HepG2 (cell line): Measurements from ENCODE around the gene CLEC3B. TPM values are rescaled to one million over a fixed set of nuclear protein-coding genes. Genes with fewer than 3 reads are reported as not detected.

Experiments used
- ATAC-seq: fragments of 200-7000 bp; cut with Tn5 transposase; 3 replicates; pipeline ENCODE4 v1.9.1; 2020; ENCODE audit warnings: mild to moderate bottlenecking, moderate library complexity
- BruUV-seq: library from RNA; stranded (reverse); fragments of 400-500 nt; replicated peaks from 2 replicates; lab custom pipeline; 2021; lab: Mats Ljungman, UMichigan
- CTCF ChIA-PET: fragments of 300-600 bp; formaldehyde crosslinking; extraction: SDS; loops from one replicate; lab custom pipeline; 2021; ENCODE audit warnings: low total read pairs, inconsistent platforms, low intra/inter-chr PET ratio; lab: Yijun Ruan, JAX
- POLR2A ChIA-PET: fragments of 350-600 bp; sonication (Branson Sonifier 250); formaldehyde crosslinking; loops from one replicate; lab custom pipeline; 2020; ENCODE audit warnings: antibody characterized with exemption, inconsistent platforms; lab: Yijun Ruan, JAX
- DNase-seq: peaks from one replicate; pipeline ENCODE4 v3.0.0-alpha.2; 2015; ENCODE audit warnings: low spot score
- FAIRE-seq: peaks from 3 replicates; lab custom pipeline; 2011; peaks lifted over from hg19 to GRCh38; lab: Jason Lieb, UNC
- H2AFZ ChIP-seq: one replicate; pipeline ENCODE4 v1.6.1; 2011; ENCODE audit warnings: low read length, inconsistent platforms
- H3K27ac ChIP-seq: fragments of 300-600 bp; 3 replicates; pipeline ENCODE4 v1.8.0; 2011; ENCODE audit warnings: mixed run types, mild to moderate bottlenecking, mixed read lengths, low read length, inconsistent platforms; ENCODE audit not compliant: insufficient read depth; ENCODE audit errors: extremely low read length
- H3K27me3 ChIP-seq, 2 experiments: fragments of 200-600 bp in 1 of 2; 2 replicates in 1 of 2; 3 replicates in 1 of 2; pipeline versions ENCODE4 v1.6.0 to v1.8.0; 2011; ENCODE audit warnings: low read length in 2 of 2, mild to moderate bottlenecking in 2 of 2, moderate library complexity in 2 of 2, inconsistent platforms in 1 of 2; ENCODE audit not compliant: insufficient read depth in 2 of 2, control insufficient read depth in 1 of 2
- H3K36me3 ChIP-seq, 2 experiments: fragments of 200-600 bp in 1 of 2; replicated peaks in 1 of 2; 2 replicates in 1 of 2; 3 replicates in 1 of 2; pipeline versions ENCODE4 v1.5.1 to v1.8.0; 2011; ENCODE audit warnings: low read length in 2 of 2, inconsistent platforms in 1 of 2; ENCODE audit not compliant: insufficient read depth in 2 of 2, control insufficient read depth in 1 of 2
- H3K4me1 ChIP-seq: 2 replicates; pipeline ENCODE4 v1.5.1; 2012; ENCODE audit warnings: low read length, inconsistent platforms; ENCODE audit not compliant: insufficient read depth
- H3K4me2 ChIP-seq: 2 replicates; pipeline ENCODE4 v1.6.0; 2011; ENCODE audit warnings: low read depth, low read length, inconsistent platforms
- H3K4me3 ChIP-seq, 3 experiments: fragments of 200-600 bp in 1 of 3; sonication (generic), shearing (Covaris generic) in 1 of 3; replicated peaks in 1 of 3; 2 replicates each; pipeline ENCODE4 v1.5.1; 2011 to 2016; ENCODE audit warnings: low read length in 3 of 3, inconsistent platforms in 2 of 3, low read depth in 2 of 3, mild to moderate bottlenecking in 2 of 3, control low read depth in 1 of 3, mixed read lengths in 1 of 3; ENCODE audit not compliant: insufficient read depth in 1 of 3
- H3K79me2 ChIP-seq: one replicate; pipeline ENCODE4 v1.6.1; 2011; ENCODE audit warnings: low read length, inconsistent platforms; ENCODE audit not compliant: insufficient read depth
- H3K9ac ChIP-seq: 2 replicates; pipeline ENCODE4 v1.6.0; 2011; ENCODE audit warnings: mild to moderate bottlenecking, low read depth, low read length, inconsistent platforms; ENCODE audit not compliant: insufficient read depth
- H3K9me3 ChIP-seq: 2 replicates; pipeline ENCODE4 v1.5.1; 2012; ENCODE audit warnings: mild to moderate bottlenecking, low read length
- H4K20me1 ChIP-seq: 2 replicates; pipeline ENCODE4 v1.6.0; 2011; ENCODE audit warnings: inconsistent platforms, mild to moderate bottlenecking, low read length, moderate library complexity; ENCODE audit not compliant: insufficient read depth
- GATA4 ChIP-seq: sonication (generic); IDR thresholded peaks from 2 replicates; pipeline ENCODE4 v1.6.1; 2016; ENCODE audit warnings: antibody characterized with exemption, low read depth, borderline replicate concordance
- GLI4 ChIP-seq: sonication (generic); formaldehyde crosslinking; IDR thresholded peaks from 2 replicates; pipeline ENCODE4 v1.5.1; 2020; ENCODE audit warnings: missing genetic modification reagents, mild to moderate bottlenecking, moderate library complexity, borderline replicate concordance
- RAD51 ChIP-seq: fragments of 450-650 bp; IDR thresholded peaks from 2 replicates; pipeline ENCODE4 v1.6.1; 2016; ENCODE audit warnings: borderline replicate concordance
- SNAPC2 ChIP-seq: sonication (generic); formaldehyde crosslinking; IDR thresholded peaks from 2 replicates; pipeline ENCODE4 v1.8.1; 2022; ENCODE audit warnings: mild to moderate bottlenecking, missing genetic modification reagents
- USF2 ChIP-seq, 2 experiments: sonication (generic) in 1 of 2; formaldehyde crosslinking in 1 of 2; IDR thresholded peaks; 2 replicates each; pipeline versions ENCODE4 v1.5.1 to v1.6.1; 2011 to 2020; ENCODE audit warnings: borderline replicate concordance in 1 of 2, low read depth in 1 of 2, low read length in 1 of 2, mild to moderate bottlenecking in 1 of 2, missing genetic modification reagents in 1 of 2, moderate library complexity in 1 of 2
- ZMAT3 ChIP-seq: sonication (generic); formaldehyde crosslinking; conservative IDR thresholded peaks from 2 replicates; pipeline ENCODE4 v1.7.0; 2021; ENCODE audit warnings: missing genetic modification reagents
- ZNF460 ChIP-seq: sonication (generic); formaldehyde crosslinking; IDR thresholded peaks from 2 replicates; pipeline ENCODE4 v1.5.1; 2020; ENCODE audit warnings: missing genetic modification reagents, mild to moderate bottlenecking, borderline replicate concordance
- WGBS: methylation state at CpG from one replicate; pipeline ENCODE4 v1.1.6; 2017; ENCODE audit warnings: low lambda C conversion rate; 5-methylcytosine and 5-hydroxymethylcytosine counted together
- in situ Hi-C: cut with HindIII; loops from 2 replicates; pipeline ENCODE4 v1.10.0; 2017; ENCODE audit warnings: low pct_unique_long_range_greater_than_20kb; ENCODE audit not compliant: extremely low pct_ligation_motif_present
- intact Hi-C: fragments of 100-400 bp; cut with micrococcal nuclease; formaldehyde crosslinking; loops from one replicate; pipeline ENCODE4 v1.10.0; 2022; ENCODE audit not compliant: unreplicated experiment
- polyA plus RNA-seq, 8 experiments: library from polyadenylated mRNA; depleted of rRNA in 3 of 8; stranded (reverse) in 7 of 8; unstranded in 1 of 8; fragments of >200 nt; fragmentation: Illumina TruSeq in 4 of 8; extraction: Trizol in 4 of 8; gene quantifications; 2 replicates each; pipeline versions ENCODE4 v1.2.1 to v1.2.3, GENCODE V29; 2011 to 2016; ENCODE audit warnings: low read depth in 4 of 8, missing spikeins in 1 of 8, mixed read lengths in 1 of 8; ENCODE audit not compliant: insufficient read depth in 1 of 8
- total RNA-seq, 5 experiments: library from RNA; depleted of rRNA; stranded (reverse); fragments of >200 nt; fragmentation: Illumina TruSeq; extraction: Trizol; gene quantifications; 2 replicates each; pipeline ENCODE4 v1.2.3, GENCODE V29; 2016; ENCODE audit warnings: low read depth in 1 of 5

Gene CLEC3B
- total and polyA plus RNA-seq, 2 of the 13 experiments (the other 11 are each of a cell fraction or from before 2014, with no cell fraction given): 0.07 TPM; not detected in 1

- BruUV-seq: no TSS peak
- 44% methylated on average over 2 of the region's 2 CpGs for WGBS
- in situ Hi-C loops: loop anchor here (25.0 kb wide), 1 partner anchor 458 kb away; no protein-coding TSS in a partner anchor
Observed at GRCh38 chr3:45029216-45029615, 3.1 kb downstream of the CLEC3B start.

GRCh38 chr3:45029661-45030060, 3.6 kb downstream of the CLEC3B start:
- no peaks in the 10 kb centered on the region for H4K20me1 ChIP-seq
- no peak overlapping the region for H3K9ac ChIP-seq
- H3K79me2 ChIP-seq: no peaks in the 10 kb centered on the region
- ChIA-PET CTCF (no interaction called here), POLR2A (no interaction called here)
- BruUV-seq: no TSS peak
- no peak for TF ChIP-seq GLI4 (CRISPR knock-in tag)
- TF ChIP-seq ZMAT3 (CRISPR knock-in tag): no peak
- TF ChIP-seq GATA4: no peak
- no peak for TF ChIP-seq ZNF460 (CRISPR knock-in tag)
- H3K4me3 ChIP-seq: no peak overlapping the region
- WGBS: 11% methylated on average over 4 of the region's 5 CpGs
- H2AFZ ChIP-seq: no peak overlapping the region
- H3K36me3 ChIP-seq: no peaks in the 10 kb centered on the region
- peaks cover 0 to 16% of the 10 kb centered on the region in 2 experiments; a peak in 1 of 5 replicates for H3K27me3 ChIP-seq
- DNase-seq (no peak), ATAC-seq (no peak), FAIRE-seq (no peak)
- no peak overlapping the region for H3K27ac ChIP-seq
- intact Hi-C loops: no loop called here
- no peaks in the 10 kb centered on the region for H3K9me3 ChIP-seq
- H3K4me2 ChIP-seq: no peak overlapping the region
- H3K4me1 ChIP-seq: no peaks in the 10 kb centered on the region
- in situ Hi-C loops: loop anchor here (25.0 kb wide), 1 partner anchor 458 kb away; no protein-coding TSS in a partner anchor

More at GRCh38 chr3:45029216-45029615, 3.1 kb downstream of the CLEC3B start:
- Histone ChIP-seq H3K9ac (no peak overlapping the region), H4K20me1 (no peaks in the 10 kb centered on the region), H3K36me3 (no peaks in the 10 kb centered on the region), H2AFZ (no peak overlapping the region), H3K4me1 (no peaks in the 10 kb centered on the region), H3K4me3 (no peak overlapping the region), H3K9me3 (no peaks in the 10 kb centered on the region), H3K79me2 (no peaks in the 10 kb centered on the region), H3K27ac (no peak overlapping the region), H3K27me3 (peaks cover 0 to 13% of the 10 kb centered on the region in 2 experiments; a peak in 1 of 5 replicates), H3K4me2 (no peak overlapping the region)
- DNase-seq (no peak), FAIRE-seq (no peak), ATAC-seq (no peak)
- ChIA-PET POLR2A (no interaction called here), CTCF (no interaction called here)
- peak; percentile 54; the same call in 1 of the 2 replicates for TF ChIP-seq USF2 (IDR thresholded peaks at IDR 0.05; ENCODE audit: low read depth, low read length)
- no peak for TF ChIP-seq USF2 (CRISPR knock-in tag; IDR thresholded peaks at IDR 0.05; ENCODE audit: borderline replicate concordance)
- peak; percentile 63; the same call in 1 of the 2 replicates for TF ChIP-seq RAD51
- TF ChIP-seq SNAPC2 (CRISPR knock-in tag): no peak
- intact Hi-C loops: no loop called here
